IPS-15b (cell line): Measurements from ENCODE around the gene THRA.

Experiments used
- H3K27me3 ChIP-seq: one replicate; pipeline ENCODE4 v1.6.1; 2013; ENCODE audit warnings: low read length; ENCODE audit not compliant: control insufficient read depth, insufficient read depth
- H3K36me3 ChIP-seq: one replicate; pipeline ENCODE4 v1.6.1; 2013; ENCODE audit warnings: low read length; ENCODE audit not compliant: control insufficient read depth, insufficient read depth
- H3K4me1 ChIP-seq: one replicate; pipeline ENCODE4 v1.6.1; 2013; ENCODE audit warnings: mild to moderate bottlenecking, low read length; ENCODE audit not compliant: control insufficient read depth, insufficient read depth
- H3K4me3 ChIP-seq: one replicate; pipeline ENCODE4 v1.5.1; 2013; ENCODE audit warnings: low read depth, low read length
- H3K9ac ChIP-seq: one replicate; pipeline ENCODE4 v1.6.1; 2013; ENCODE audit warnings: low read depth, mild to moderate bottlenecking, low read length
- H3K9me3 ChIP-seq: one replicate; pipeline ENCODE4 v1.6.1; 2013; ENCODE audit warnings: mild to moderate bottlenecking, low read length; ENCODE audit not compliant: control insufficient read depth, insufficient read depth

Gene THRA

DNA sequence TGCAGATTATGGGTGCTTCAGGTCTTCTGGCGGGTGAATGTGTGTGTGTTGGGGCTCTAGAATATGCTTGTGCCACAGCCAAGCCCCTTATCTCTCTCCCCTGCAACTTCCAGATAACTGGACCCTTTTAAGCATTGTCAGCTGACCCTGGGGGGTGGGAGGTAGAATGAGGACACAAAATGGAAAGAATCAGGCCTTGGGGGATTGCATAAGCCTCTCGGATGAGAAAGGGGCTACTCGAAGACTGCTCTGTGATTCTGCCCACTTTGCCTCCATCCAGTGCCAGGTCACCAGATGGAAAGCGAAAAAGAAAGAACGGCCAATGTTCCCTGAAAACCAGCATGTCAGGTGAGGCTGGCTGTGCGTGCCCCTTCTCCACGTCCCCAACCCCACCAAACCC, 13.8 kb downstream of the THRA start:
- Histone ChIP-seq H3K36me3 (no peaks in the 10 kb centered on the region), H3K9ac (no peak overlapping the region), H3K9me3 (no peaks in the 10 kb centered on the region)

DNA sequence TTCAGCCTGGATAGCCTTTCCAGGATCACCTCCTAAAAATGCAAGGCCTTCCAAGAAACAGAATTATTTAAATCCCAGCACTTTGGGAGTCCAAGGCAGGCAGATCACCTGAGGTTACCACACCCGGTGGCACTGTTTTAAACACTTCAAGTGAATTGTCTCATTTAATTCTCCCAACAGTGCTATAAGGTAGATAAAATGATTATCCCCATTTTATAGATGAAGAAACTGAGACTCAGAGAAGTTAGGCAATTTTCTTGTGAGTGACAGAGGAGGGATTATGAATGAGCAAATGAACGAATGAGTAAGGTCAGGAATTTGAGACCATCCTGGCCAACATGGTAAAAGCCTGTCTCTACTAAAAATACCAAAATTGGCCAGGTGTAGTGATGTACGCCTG, 16.8 kb downstream of the THRA start:
- Histone ChIP-seq H3K9me3 (no peaks in the 10 kb centered on the region), H3K9ac (no peak overlapping the region), H3K4me1 (peaks cover 11% of the 10 kb centered on the region), H3K36me3 (no peaks in the 10 kb centered on the region), H3K4me3 (no peak overlapping the region), H3K27me3 (no peaks in the 10 kb centered on the region)

More for the DNA sequence above, 13.8 kb downstream of the THRA start:
- Histone ChIP-seq H3K4me1 (peaks cover 18% of the 10 kb centered on the region), H3K4me3 (no peak overlapping the region), H3K27me3 (no peaks in the 10 kb centered on the region)

DNA sequence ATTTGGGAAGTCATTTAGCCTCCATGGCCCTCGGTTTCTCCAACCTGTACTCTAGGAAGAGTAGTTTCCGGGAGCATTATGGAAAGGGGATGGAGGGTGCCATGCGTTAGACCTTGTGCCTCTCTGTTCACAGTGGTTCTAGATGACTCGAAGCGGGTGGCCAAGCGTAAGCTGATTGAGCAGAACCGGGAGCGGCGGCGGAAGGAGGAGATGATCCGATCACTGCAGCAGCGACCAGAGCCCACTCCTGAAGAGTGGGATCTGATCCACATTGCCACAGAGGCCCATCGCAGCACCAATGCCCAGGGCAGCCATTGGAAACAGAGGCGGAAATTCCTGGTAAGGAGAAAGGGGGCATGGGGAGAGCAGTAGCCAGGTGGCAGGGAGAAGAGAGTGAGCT, 21.7 kb downstream of the THRA start:
- H3K4me3 ChIP-seq: no peak overlapping the region
- no peaks in the 10 kb centered on the region for H3K27me3 ChIP-seq
- H3K9ac ChIP-seq: no peak overlapping the region
- no peaks in the 10 kb centered on the region for H3K9me3 ChIP-seq
- H3K36me3 ChIP-seq: peaks cover 11% of the 10 kb centered on the region
- no peaks in the 10 kb centered on the region for H3K4me1 ChIP-seq

DNA sequence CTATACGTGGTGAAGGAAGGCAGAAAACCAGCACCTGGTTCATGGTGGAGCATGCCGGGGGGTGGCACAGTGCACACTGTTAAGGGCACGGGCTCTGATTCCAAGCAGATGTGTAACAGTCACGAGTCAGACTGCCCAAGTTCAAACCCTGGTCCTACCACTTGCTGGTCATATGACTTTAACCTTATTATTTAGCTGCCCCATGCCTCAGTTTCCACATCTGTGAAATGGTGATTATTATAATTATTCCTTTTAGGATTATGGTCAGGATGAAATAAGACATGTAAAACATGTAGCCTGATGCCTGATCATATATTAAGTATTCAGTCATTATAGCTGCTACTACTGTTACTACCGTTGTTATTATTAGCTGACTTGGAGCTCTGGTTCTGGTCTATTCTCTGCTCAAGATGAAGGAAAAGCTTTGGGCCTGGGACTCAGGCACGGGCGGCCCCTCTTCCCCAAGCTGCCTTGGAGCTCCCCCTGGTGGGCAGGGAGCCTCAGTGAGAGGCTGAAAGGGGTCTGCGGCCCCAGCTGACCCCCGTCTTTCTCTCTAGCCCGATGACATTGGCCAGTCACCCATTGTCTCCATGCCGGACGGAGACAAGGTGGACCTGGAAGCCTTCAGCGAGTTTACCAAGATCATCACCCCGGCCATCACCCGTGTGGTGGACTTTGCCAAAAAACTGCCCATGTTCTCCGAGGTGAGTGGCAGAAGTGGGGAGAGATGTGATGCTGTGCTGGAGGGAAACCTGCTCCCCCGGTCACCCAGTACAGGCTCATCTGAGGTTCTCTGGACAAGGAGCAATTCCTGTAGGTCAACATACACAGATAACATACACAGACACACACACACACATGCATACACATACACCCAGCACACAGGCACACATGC, 23.6 kb downstream of the THRA start:
- H3K36me3 ChIP-seq: peaks cover 11% of the 10 kb centered on the region
- peaks cover 3% of the 10 kb centered on the region for H3K4me1 ChIP-seq

GRCh38 chr17:40087049-40087794, 24.5 kb downstream of the THRA start:
- peaks cover 3% of the 10 kb centered on the region for H3K4me1 ChIP-seq
- H3K4me3 ChIP-seq: no peak overlapping the region
- H3K9me3 ChIP-seq: no peaks in the 10 kb centered on the region
- peaks cover 11% of the 10 kb centered on the region for H3K36me3 ChIP-seq
- H3K9ac ChIP-seq: no peak overlapping the region
- no peaks in the 10 kb centered on the region for H3K27me3 ChIP-seq

More for the DNA sequence above, 23.6 kb downstream of the THRA start:
- Histone ChIP-seq H3K9me3 (no peaks in the 10 kb centered on the region), H3K4me3 (no peak overlapping the region), H3K9ac (no peak overlapping the region), H3K27me3 (no peaks in the 10 kb centered on the region)

DNA sequence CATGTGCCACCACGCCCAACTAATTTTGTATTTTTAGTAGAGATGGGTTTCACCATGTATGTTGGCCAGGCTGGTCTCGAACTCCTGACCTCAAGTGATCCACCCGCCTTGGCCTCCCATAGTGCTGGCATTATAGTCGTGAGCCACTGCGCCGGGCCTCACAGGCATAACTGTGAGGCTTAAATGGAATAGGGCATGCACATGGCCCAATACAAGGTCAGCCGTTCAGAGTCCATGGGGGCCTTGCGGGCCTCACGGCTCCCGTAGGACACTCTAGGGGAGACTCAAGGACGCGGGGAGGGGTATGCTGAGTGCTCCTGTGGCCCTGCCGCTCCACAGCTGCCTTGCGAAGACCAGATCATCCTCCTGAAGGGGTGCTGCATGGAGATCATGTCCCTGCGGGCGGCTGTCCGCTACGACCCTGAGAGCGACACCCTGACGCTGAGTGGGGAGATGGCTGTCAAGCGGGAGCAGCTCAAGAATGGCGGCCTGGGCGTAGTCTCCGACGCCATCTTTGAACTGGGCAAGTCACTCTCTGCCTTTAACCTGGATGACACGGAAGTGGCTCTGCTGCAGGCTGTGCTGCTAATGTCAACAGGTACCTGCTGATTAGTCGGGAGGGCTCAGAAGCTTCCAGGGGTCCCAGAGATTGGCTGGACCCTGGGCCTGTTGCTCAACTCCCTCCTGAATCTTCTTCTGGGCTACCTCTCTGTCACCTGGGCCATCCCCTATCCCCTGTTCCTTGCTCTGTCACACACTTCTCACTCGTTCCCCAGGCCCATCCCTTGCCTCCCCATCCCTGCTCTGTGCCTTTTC, 25.3 kb downstream of the THRA start:
- Histone ChIP-seq H3K4me3 (no peak overlapping the region), H3K9me3 (no peaks in the 10 kb centered on the region), H3K27me3 (no peaks in the 10 kb centered on the region), H3K36me3 (peaks cover 14% of the 10 kb centered on the region), H3K4me1 (peaks cover 3% of the 10 kb centered on the region), H3K9ac (no peak overlapping the region)

GRCh38 chr17:40089077-40089895, 26.5 kb downstream of the THRA start:
- H3K4me1 ChIP-seq: peaks cover 3% of the 10 kb centered on the region
- no peaks in the 10 kb centered on the region for H3K27me3 ChIP-seq
- no peak overlapping the region for H3K4me3 ChIP-seq
- H3K9ac ChIP-seq: no peak overlapping the region
- H3K9me3 ChIP-seq: no peaks in the 10 kb centered on the region
- H3K36me3 ChIP-seq: peaks cover 25% of the 10 kb centered on the region

GRCh38 chr17:40090237-40091119, 27.7 kb downstream of the THRA start:
- peaks cover 3% of the 10 kb centered on the region for H3K4me1 ChIP-seq
- H3K4me3 ChIP-seq: no peak overlapping the region
- H3K9me3 ChIP-seq: no peaks in the 10 kb centered on the region
- H3K36me3 ChIP-seq: peaks cover 33% of the 10 kb centered on the region
- no peaks in the 10 kb centered on the region for H3K27me3 ChIP-seq
- no peak overlapping the region for H3K9ac ChIP-seq

DNA sequence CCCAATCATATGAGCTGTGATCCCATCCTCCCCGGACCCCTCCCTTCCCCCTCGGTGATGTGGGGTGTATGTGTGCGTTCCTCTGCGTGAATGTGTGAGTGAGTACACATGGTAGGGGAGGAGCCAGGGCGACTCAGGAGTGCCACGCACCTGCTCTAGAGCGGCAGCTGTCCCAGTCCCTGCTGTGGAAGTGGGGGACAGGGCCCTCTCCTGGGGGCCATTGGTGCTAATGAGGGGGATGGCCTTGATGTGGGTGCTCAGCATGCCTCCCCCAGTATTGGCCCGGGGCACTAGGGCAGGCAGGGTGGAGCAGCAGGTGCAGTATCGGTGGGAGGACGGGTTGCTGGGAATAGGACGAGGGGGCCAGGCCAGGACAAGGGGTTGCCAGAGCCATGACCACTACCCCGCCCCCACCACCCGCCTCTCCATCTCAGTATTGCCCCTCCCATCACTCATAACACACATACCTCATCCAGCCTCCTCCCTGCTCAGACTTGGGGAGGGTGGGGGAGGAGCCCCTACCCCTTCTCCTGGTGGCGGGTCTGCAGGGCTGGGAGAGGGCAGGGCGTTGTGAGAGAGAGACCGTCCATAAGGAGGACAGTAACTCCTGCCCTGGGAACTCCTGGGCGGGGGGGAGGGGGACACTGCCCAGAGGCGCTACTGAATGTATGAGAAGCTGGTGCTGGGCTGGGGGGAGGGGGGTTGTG, 29.1 kb downstream of the THRA start:
- H3K27me3 ChIP-seq: no peaks in the 10 kb centered on the region

DNA sequence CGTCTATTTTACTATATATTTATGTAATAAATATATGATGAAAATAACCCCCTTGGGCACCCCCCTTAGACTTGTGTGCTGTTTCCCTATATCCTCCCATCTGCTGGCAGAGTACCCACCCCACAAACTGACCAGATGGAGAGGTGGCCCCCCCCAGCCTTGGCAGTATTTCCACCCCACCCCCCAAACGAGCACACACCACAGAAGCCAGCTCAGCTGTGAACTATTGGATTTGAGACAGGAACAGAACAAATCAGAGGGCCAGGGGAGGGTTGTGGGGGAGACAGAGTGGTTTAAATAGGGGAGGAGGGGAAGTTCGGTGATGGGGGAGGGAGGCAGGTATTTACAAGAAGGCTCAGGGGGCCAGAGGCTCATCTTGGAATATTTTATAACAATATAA, 29.8 kb downstream of the THRA start:
- Histone ChIP-seq H3K27me3 (no peaks in the 10 kb centered on the region), H3K4me3 (no peak overlapping the region), H3K36me3 (peaks cover 36% of the 10 kb centered on the region), H3K4me1 (peaks cover 3% of the 10 kb centered on the region), H3K9ac (no peak overlapping the region), H3K9me3 (no peaks in the 10 kb centered on the region)

More for the DNA sequence above, 29.1 kb downstream of the THRA start:
- H3K4me3 ChIP-seq: no peak overlapping the region
- peaks cover 3% of the 10 kb centered on the region for H3K4me1 ChIP-seq
- H3K36me3 ChIP-seq: peaks cover 41% of the 10 kb centered on the region
- no peaks in the 10 kb centered on the region for H3K9me3 ChIP-seq
- no peak overlapping the region for H3K9ac ChIP-seq
